Erythroblast (primary cell): ENCODE results near the gene TPH2.

Experiments used
- GATA1 ChIP-seq: IDR thresholded peaks from 2 replicates; pipeline ENCODE4 v1.6.1; 2011; ENCODE audit warnings: low read depth, mild to moderate bottlenecking, control low read depth, low read length, moderate library complexity
- POLR2A ChIP-seq: IDR thresholded peaks from 2 replicates; pipeline ENCODE4 v1.6.1; 2011; ENCODE audit warnings: mild to moderate bottlenecking, low read length

DNA sequence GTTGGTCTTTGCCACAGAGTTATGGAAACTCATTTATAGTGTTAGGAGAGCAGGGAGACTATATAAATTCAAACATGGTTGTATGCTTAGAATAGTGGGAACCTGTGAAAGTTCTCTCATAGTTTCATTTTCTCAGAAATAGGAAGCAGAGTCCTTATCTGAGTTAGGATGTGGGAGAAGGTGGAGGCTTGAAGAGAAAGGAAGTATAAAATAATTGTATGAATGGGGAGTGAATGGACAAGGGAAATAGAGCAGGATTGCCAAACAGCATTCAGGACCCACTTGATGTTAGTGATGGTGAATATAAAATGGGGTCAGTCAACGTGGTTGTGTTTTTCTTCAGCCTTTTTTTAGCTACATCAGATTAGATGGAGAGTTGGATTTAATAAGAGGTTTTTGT is 34.0 kb upstream of the TPH2 start:
- no peak for TF ChIP-seq POLR2A
- TF ChIP-seq GATA1, result no peak
